ENCODE measurements around the gene C9. TPM values are rescaled to one million over a fixed set of nuclear protein-coding genes. Genes with fewer than 3 reads are reported as not detected.

C9 gene
- total and polyA plus RNA-seq, 2 experiments from 2014 or later: not detected

DNA sequence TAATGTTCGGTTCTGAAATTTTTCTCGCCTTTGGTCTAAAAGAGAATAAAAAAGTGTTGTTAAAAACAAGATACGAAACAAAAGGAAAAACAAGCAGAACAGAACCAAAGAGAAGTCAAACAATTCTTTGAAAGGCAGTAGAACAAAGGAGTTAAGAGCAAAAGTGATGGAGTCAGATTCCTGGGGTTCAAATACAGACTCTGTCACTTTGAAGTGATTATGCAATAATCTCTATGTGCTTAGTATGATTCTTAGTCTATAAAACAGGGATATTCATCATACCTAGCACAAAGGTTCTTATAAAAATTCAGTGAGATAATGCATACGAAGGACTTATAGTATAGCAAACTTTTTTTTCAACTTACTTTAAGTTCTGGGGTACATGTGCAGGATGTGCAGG is 48.3 kb downstream of the C9 start:
- Histone ChIP-seq H3K4me2 (no peak overlapping the region), H3K9me2 (ENCODE audit: insufficient read depth) (peaks cover 3% of the 10 kb centered on the region), H3K4me1 (ENCODE audit: insufficient read depth) (no peaks in the 10 kb centered on the region), H3K27ac (ENCODE audit: low read depth) (no peak overlapping the region), H3F3A (replicated peaks; ENCODE audit: low read depth) (no peaks in the 10 kb centered on the region), H3K4me3 (no peak overlapping the region), H2AFZ (no peak overlapping the region), H3K27me3 (ENCODE audit: insufficient read depth) (no peaks in the 10 kb centered on the region), H3K79me2 (replicated peaks; ENCODE audit: insufficient read depth) (no peaks in the 10 kb centered on the region), H4K20me1 (replicated peaks; ENCODE audit: insufficient read depth) (no peaks in the 10 kb centered on the region), H3K36me3 (ENCODE audit: insufficient read depth) (no peaks in the 10 kb centered on the region)
- Mint-ChIP-seq H3K4me1 (no peaks in the 10 kb centered on the region), H3K9me3 (peaks cover 5% of the 10 kb centered on the region; the same call in 1 of the 3 replicates), H3K27ac (no peak overlapping the region), H3K27me3 (ENCODE audit: insufficient read depth, low read depth, poor library complexity) (no peaks in the 10 kb centered on the region), H3K36me3 (ENCODE audit: low read depth) (no peaks in the 10 kb centered on the region), H3K4me3 (no peak overlapping the region)
- TF ChIP-seq ZNF114 (CRISPR knock-in tag; IDR thresholded peaks at IDR 0.05) (no peak), CREB1 (CRISPR knock-in tag; IDR thresholded peaks at IDR 0.05; ENCODE audit: low read depth) (no peak), ETS1 (IDR thresholded peaks at IDR 0.05) (no peak), ZNF331 (CRISPR knock-in tag; IDR thresholded peaks at IDR 0.05; ENCODE audit: low read depth) (no peak), ZNF462 (CRISPR knock-in tag; IDR thresholded peaks at IDR 0.05) (no peak), STAT1 (IDR thresholded peaks at IDR 0.05; ENCODE audit: unreplicated experiment) (no peak), JUNB (IDR thresholded peaks at IDR 0.05; ENCODE audit: unreplicated experiment) (no peak), POLR2AphosphoS5 (IDR thresholded peaks at IDR 0.05; ENCODE audit: low read depth) (no peak), NANOG (IDR thresholded peaks at IDR 0.05; ENCODE audit: borderline replicate concordance) (no peak), REST (IDR thresholded peaks at IDR 0.05; ENCODE audit: unreplicated experiment) (no peak)
- TF ChIP-seq, protein P1, sequence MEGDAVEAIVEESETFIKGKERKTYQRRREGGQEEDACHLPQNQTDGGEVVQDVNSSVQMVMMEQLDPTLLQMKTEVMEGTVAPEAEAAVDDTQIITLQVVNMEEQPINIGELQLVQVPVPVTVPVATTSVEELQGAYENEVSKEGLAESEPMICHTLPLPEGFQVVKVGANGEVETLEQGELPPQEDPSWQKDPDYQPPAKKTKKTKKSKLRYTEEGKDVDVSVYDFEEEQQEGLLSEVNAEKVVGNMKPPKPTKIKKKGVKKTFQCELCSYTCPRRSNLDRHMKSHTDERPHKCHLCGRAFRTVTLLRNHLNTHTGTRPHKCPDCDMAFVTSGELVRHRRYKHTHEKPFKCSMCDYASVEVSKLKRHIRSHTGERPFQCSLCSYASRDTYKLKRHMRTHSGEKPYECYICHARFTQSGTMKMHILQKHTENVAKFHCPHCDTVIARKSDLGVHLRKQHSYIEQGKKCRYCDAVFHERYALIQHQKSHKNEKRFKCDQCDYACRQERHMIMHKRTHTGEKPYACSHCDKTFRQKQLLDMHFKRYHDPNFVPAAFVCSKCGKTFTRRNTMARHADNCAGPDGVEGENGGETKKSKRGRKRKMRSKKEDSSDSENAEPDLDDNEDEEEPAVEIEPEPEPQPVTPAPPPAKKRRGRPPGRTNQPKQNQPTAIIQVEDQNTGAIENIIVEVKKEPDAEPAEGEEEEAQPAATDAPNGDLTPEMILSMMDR (conservative IDR thresholded peaks at IDR 0.05; ENCODE audit: low read depth in 2 of 2): no peak
- DNase-seq (ENCODE audit: low spot score) (no peak), ATAC-seq (no peak)

All from GM23338 (cell line).